Liver (tissue), 3 donors: ENCODE data around the gene NFIA.

ENCODE experiments used
- FOXA1 ChIP-seq: IDR thresholded peaks from 2 replicates; pipeline ENCODE4 v1.6.1; 2016; ENCODE audit warnings: antibody characterized with exemption
- JUND ChIP-seq, 2 donors: IDR thresholded peaks; 2 replicates each; pipeline ENCODE4 v1.6.1; 2016; ENCODE audit warnings: antibody characterized with exemption in 2 of 2
- TF ChIP-seq, protein P1 (sequence below): IDR thresholded peaks from 2 replicates; pipeline ENCODE4 v1.6.1; 2016; ENCODE audit warnings: antibody characterized with exemption, mild to moderate bottlenecking
- TF ChIP-seq, protein P2 (sequence below): fragments of 150-350 bp; IDR thresholded peaks from 2 replicates; pipeline ENCODE4 v1.5.1; 2017; ENCODE audit warnings: improper control_type of control experiment, low read depth, low read length; ENCODE audit not compliant: missing input control
- donor health status: healthy.
- donor health status: healthy.

DNA sequence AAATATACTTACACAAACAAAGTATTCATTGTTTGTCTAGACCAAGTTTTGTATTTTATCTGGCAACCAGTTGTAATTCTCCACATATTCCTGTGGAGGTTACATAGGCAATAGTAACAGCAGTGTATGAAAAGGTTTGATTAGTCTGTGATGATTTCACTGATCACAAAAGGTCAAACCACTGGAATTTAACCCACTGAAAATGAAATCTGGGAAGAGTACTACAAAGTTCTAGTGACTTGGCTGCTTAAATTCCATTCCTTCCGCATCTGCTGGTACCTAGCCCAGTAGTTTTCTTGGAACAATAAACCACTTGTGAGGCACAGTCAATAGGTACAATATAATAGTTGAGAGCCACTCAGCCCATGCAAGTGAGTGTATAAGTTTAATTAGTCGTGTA, 205.4 kb downstream of the NFIA start:
- TF ChIP-seq FOXA1, result no peak
- TF ChIP-seq, protein P1, sequence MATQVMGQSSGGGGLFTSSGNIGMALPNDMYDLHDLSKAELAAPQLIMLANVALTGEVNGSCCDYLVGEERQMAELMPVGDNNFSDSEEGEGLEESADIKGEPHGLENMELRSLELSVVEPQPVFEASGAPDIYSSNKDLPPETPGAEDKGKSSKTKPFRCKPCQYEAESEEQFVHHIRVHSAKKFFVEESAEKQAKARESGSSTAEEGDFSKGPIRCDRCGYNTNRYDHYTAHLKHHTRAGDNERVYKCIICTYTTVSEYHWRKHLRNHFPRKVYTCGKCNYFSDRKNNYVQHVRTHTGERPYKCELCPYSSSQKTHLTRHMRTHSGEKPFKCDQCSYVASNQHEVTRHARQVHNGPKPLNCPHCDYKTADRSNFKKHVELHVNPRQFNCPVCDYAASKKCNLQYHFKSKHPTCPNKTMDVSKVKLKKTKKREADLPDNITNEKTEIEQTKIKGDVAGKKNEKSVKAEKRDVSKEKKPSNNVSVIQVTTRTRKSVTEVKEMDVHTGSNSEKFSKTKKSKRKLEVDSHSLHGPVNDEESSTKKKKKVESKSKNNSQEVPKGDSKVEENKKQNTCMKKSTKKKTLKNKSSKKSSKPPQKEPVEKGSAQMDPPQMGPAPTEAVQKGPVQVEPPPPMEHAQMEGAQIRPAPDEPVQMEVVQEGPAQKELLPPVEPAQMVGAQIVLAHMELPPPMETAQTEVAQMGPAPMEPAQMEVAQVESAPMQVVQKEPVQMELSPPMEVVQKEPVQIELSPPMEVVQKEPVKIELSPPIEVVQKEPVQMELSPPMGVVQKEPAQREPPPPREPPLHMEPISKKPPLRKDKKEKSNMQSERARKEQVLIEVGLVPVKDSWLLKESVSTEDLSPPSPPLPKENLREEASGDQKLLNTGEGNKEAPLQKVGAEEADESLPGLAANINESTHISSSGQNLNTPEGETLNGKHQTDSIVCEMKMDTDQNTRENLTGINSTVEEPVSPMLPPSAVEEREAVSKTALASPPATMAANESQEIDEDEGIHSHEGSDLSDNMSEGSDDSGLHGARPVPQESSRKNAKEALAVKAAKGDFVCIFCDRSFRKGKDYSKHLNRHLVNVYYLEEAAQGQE, result no peak
- TF ChIP-seq, protein P2, sequence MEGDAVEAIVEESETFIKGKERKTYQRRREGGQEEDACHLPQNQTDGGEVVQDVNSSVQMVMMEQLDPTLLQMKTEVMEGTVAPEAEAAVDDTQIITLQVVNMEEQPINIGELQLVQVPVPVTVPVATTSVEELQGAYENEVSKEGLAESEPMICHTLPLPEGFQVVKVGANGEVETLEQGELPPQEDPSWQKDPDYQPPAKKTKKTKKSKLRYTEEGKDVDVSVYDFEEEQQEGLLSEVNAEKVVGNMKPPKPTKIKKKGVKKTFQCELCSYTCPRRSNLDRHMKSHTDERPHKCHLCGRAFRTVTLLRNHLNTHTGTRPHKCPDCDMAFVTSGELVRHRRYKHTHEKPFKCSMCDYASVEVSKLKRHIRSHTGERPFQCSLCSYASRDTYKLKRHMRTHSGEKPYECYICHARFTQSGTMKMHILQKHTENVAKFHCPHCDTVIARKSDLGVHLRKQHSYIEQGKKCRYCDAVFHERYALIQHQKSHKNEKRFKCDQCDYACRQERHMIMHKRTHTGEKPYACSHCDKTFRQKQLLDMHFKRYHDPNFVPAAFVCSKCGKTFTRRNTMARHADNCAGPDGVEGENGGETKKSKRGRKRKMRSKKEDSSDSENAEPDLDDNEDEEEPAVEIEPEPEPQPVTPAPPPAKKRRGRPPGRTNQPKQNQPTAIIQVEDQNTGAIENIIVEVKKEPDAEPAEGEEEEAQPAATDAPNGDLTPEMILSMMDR, result no peak
- TF ChIP-seq JUND (IDR thresholded peaks at IDR 0.05), result no peak
